ENCODE data around the gene OMA1.
"Not testable (repeated sequence)": the region's sequence is repeated elsewhere in the genome, so short reads cannot be mapped to it uniquely, and the experiment has no call there.

OMA1 gene

DNA sequence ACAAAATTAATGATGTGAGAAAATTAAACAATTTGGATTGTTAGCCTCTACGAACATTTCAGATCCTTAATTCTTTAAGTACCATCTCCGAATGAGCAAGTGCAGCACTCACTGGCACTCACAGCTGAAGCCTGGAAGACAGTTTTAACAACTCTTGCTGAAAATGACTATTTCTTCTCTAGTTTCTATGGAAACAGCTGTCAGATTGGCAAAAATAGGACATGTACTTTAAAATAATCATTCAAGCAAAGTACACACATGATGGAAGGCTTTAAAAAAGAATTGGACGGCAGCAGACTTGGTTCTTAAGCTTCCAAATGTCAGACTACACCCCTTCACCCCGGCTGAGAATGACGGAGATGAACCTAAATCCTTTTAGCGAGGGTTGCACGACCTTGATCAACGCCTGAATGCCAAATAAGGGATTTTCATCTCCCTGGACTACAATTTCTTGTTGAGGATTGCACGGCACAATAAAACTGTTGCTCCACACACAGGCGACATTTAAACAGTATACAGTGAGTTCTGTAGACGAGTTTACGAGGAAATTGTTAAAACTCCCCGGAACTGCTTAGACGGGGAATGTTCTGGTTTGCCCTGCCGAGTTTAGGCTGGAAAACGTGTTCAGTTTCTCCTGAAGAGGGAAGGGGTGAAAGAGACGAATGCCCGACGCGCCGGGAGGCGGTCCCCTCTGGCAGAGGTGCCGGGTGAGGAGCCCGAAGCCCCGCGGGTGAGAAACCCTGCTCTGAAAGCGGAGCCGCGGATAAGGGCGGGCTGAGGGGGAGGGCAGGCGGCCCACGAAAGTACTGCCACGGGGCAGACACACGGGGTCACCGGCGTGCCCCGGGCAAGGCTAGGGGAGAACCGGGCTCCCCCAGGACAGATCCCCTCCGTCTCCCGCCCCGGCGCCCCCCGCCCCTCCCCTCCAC, 671 bp downstream of the OMA1 start:
- POLR2A ChIA-PET: no interaction called here
- TF ChIP-seq, protein P1, sequence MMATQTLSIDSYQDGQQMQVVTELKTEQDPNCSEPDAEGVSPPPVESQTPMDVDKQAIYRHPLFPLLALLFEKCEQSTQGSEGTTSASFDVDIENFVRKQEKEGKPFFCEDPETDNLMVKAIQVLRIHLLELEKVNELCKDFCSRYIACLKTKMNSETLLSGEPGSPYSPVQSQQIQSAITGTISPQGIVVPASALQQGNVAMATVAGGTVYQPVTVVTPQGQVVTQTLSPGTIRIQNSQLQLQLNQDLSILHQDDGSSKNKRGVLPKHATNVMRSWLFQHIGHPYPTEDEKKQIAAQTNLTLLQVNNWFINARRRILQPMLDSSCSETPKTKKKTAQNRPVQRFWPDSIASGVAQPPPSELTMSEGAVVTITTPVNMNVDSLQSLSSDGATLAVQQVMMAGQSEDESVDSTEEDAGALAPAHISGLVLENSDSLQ (IDR thresholded peaks at IDR 0.05): peak; percentile 28; the same call in 1 of the 2 replicates
- no peak for TF ChIP-seq FOXM1 (IDR thresholded peaks at IDR 0.05; ENCODE audit: borderline replicate concordance)
- TF ChIP-seq L3MBTL2 (conservative IDR thresholded peaks at IDR 0.05): peak; percentile 88
- CTCF ChIA-PET: interaction anchor here (0.6 to 0.9 kb wide), 2 partner anchors 10 to 984 kb away, joined by 3 to 4 read pairs; no protein-coding TSS in a partner anchor
- peak; percentile 75 for DNase-seq (ENCODE audit: extremely low spot score)

DNA sequence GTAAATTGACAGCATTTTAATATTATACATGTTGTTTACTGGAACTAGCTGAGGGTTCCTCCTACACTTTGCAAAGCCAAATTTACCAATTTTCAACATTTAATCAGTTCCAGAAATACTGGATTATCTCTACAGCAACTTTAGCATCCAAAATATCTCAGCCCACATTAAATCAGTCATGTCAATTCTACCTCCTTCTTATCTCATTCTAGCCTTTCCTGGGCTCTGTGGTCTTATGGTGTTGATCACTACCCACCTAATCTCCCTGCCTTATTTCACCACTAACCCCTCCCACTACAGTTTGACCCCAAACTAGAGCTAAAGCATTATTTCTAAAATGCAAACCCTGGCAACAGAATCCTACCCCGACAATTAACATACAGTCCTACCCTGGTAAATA, 3.3 kb downstream of the OMA1 start:
- ChIA-PET CTCF (interaction anchor here (0.7 to 1.0 kb wide), 2 partner anchors 13 to 44 kb away, joined by 3 to 4 read pairs; no protein-coding TSS in a partner anchor), POLR2A (no interaction called here)
- DNase-seq (ENCODE audit: extremely low spot score): no peak
- TF ChIP-seq SP1 (IDR thresholded peaks at IDR 0.05) (no peak), FOXA1 (IDR thresholded peaks at IDR 0.05) (no peak)

DNA sequence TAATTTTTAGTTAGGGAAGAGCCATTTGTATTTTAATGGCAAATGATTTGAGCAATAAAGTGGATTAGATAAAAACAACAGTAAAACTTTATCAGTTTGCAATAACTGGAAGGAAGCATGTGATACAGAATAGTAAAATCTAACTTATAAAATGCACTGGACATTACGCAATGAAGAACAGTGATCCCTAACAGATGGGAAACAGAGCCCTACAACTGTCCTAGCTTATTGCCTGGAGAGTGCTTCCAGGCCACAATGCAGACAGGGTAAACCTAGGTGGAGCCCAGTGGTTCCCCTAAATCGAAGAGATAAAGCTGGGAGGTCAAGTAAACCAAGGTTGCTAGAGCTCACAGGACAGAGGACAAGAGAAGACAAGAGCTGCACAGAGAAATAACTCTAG, 7.0 kb downstream of the OMA1 start:
- TF ChIP-seq L3MBTL2 (conservative IDR thresholded peaks at IDR 0.05): no peak
- TF ChIP-seq TARDBP (IDR thresholded peaks at IDR 0.05): no peak
- no peak for TF ChIP-seq FOXK2 (IDR thresholded peaks at IDR 0.05)
- no peak for TF ChIP-seq FOXM1 (IDR thresholded peaks at IDR 0.05; ENCODE audit: borderline replicate concordance)
- no peak for TF ChIP-seq SP1 (IDR thresholded peaks at IDR 0.05)
- TF ChIP-seq BHLHE40 (IDR thresholded peaks at IDR 0.05; ENCODE audit: borderline replicate concordance): no peak
- TF ChIP-seq ELF4 (IDR thresholded peaks at IDR 0.05): no peak
- no peak for TF ChIP-seq HDGF (IDR thresholded peaks at IDR 0.05; ENCODE audit: borderline replicate concordance)
- no peak for TF ChIP-seq ARNT (IDR thresholded peaks at IDR 0.05)
- TF ChIP-seq NFRKB (IDR thresholded peaks at IDR 0.05): no peak
- TF ChIP-seq CTBP1 (IDR thresholded peaks at IDR 0.05; ENCODE audit: borderline replicate concordance): no peak
- TF ChIP-seq, protein P1 (IDR thresholded peaks at IDR 0.05): no peak
- TF ChIP-seq ZNF384 (IDR thresholded peaks at IDR 0.05): no peak
- TF ChIP-seq FOXA1 (IDR thresholded peaks at IDR 0.05): no peak
- no peak for TF ChIP-seq LEF1 (IDR thresholded peaks at IDR 0.05; ENCODE audit: borderline replicate concordance)
- TF ChIP-seq SUZ12 (IDR thresholded peaks at IDR 0.05): no peak
- no peak for DNase-seq (ENCODE audit: extremely low spot score)
- ChIA-PET CTCF (no interaction called here), POLR2A (no interaction called here)

DNA sequence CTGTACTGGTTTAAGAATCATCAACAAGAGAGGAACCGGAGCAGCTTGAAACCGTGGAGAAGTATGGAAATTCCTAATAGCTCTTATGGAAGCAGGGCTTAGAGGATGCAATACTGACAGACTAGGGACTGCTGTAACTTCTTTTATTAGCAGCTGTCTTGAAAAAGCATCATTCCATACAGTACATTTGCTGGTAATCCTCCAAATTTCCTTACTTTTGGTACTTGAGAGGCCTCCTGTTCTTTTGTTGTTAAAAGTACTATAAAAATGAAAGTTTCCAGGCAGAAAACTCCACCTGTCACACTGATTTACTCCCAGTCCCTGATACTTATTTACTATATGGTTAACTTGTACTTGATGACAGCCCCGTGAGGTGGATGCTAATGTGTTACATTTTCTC, 7.7 kb downstream of the OMA1 start:
- CTCF ChIA-PET: no interaction called here
- DNase-seq (ENCODE audit: extremely low spot score): no peak
- POLR2A ChIA-PET: no interaction called here
- TF ChIP-seq NFRKB (IDR thresholded peaks at IDR 0.05) (no peak), FOXK2 (IDR thresholded peaks at IDR 0.05) (no peak), HDGF (IDR thresholded peaks at IDR 0.05; ENCODE audit: borderline replicate concordance) (no peak), TARDBP (IDR thresholded peaks at IDR 0.05) (no peak)

DNA sequence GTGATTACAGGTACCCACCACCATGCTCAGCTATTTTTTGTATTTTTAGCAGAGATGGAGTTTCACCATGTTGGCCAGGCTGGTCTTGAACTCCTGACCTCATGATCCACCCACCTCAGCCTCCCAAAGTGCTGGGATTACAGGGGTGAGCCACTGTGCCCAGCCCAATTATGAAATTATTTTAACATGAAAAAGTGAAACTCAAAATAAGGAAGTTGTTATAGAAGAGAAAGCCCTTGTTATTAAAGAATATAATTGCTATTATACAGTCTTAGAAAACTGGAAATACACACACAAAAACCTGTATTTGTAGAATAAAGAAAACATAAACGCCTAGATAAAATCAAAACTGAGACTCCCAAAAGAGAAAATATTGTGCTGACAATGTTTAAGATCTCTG, 14.7 kb downstream of the OMA1 start:
- DNase-seq (ENCODE audit: extremely low spot score); POLR2A ChIA-PET; CTCF ChIA-PET: not testable (repeated sequence)

DNA sequence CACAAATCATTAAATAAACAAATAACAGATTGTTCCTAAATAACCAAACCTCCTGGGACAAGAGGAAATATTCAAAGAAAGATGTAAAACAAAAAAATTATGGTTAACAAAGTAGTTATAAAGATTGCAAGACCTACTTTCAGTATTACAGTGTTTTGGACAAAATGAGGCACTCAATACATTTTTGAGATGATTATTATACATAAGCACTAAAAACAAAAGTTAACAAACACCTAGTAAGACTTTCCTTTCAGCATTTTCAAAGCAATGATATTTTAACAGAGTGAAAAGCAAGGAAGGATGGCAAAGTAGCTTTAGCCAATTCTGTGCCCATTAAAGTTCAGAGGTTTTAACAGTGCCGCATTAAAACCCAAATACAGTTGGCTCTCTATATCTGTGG, 17.2 kb downstream of the OMA1 start:
- ChIA-PET POLR2A (no interaction called here), CTCF (no interaction called here)
- TF ChIP-seq NFRKB (IDR thresholded peaks at IDR 0.05) (no peak), ARNT (IDR thresholded peaks at IDR 0.05) (no peak), LEF1 (IDR thresholded peaks at IDR 0.05; ENCODE audit: borderline replicate concordance) (no peak), FOXM1 (IDR thresholded peaks at IDR 0.05; ENCODE audit: borderline replicate concordance) (no peak), FOXK2 (IDR thresholded peaks at IDR 0.05) (no peak), L3MBTL2 (conservative IDR thresholded peaks at IDR 0.05) (no peak), TARDBP (IDR thresholded peaks at IDR 0.05) (no peak), CTBP1 (IDR thresholded peaks at IDR 0.05; ENCODE audit: borderline replicate concordance) (no peak), ELF4 (IDR thresholded peaks at IDR 0.05) (no peak)
- TF ChIP-seq, protein P1 (IDR thresholded peaks at IDR 0.05): no peak
- DNase-seq (ENCODE audit: extremely low spot score): no peak

DNA sequence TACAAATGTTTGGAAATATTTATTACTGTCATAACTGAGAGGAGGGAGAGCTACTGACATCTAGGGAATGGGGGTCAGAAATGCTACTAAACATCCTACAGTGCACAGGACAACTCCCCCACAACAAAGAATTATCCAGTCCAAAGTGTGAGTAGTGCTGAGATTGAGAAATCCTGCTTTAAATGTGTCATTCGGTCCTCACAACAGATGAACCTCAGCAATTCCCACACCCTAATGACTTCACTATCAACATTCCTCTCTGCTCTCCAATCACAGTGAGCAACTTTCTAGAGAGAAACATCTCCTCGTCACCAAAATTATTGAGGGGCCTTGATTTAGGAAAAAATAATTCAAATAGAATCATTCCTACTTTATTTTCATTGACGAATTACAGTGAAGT, 18.0 kb downstream of the OMA1 start:
- CTCF ChIA-PET: no interaction called here
- TF ChIP-seq TARDBP (IDR thresholded peaks at IDR 0.05) (no peak), SUZ12 (IDR thresholded peaks at IDR 0.05) (no peak), ZNF384 (IDR thresholded peaks at IDR 0.05) (no peak), ARNT (IDR thresholded peaks at IDR 0.05) (no peak)
- POLR2A ChIA-PET: no interaction called here
- no peak for DNase-seq (ENCODE audit: extremely low spot score)
